HG03039 (cell line): Measurements from ENCODE around the gene LRTM1.

Experiments
- ATAC-seq: cut with Tn5 transposase; IDR thresholded peaks from one replicate; pipeline ENCODE4 v1.9.1; 2021; ENCODE audit warnings: mild to moderate bottlenecking, moderate library complexity; ENCODE audit not compliant: unreplicated experiment

The LRTM1 gene

DNA sequence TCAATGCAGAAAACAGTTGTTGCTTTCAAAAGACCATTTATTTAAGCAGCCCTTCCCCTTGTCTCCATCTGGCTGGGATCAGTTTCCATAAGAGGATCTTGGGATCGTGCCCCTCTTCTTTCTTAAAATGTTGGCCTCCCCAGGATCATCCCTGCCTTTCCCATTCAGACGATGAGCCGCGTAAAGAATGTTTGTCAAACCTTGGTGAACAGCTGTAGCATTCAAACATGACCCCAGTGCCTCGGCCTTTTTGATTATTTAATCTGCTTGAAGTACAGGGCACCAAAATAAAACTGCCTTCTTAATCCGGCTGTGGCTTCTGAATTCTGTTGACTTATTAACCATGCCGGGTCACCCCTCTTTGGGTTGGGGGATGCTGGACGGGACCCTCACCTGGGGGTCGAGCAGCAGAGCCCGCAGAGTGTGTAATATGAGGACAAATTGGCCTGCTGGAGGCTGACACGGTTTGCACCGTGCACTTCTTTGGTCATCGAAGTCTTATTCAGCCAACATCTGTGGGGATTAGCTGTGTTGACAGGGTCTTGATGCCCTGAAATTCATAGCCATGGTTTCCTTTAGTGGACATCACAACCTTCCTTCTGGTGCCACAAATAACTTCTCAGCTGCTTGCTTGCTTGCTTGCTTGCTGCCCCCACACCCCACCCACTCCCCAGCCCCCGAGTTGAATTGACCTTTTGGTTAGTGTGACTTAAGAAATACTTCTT lies at the start of gene LRTM1:
Gene LRTM1 (minus strand): TSS at position 14 of the 725 bp plus-strand sequence. CDS start 148 bp downstream, outside the sequence.
- ATAC-seq, result no peak

- ATAC-seq, result no peak
These were observed 49.6 kb upstream of the LRTM1 start for GRCh38 chr3:54977439-54977838.

DNA sequence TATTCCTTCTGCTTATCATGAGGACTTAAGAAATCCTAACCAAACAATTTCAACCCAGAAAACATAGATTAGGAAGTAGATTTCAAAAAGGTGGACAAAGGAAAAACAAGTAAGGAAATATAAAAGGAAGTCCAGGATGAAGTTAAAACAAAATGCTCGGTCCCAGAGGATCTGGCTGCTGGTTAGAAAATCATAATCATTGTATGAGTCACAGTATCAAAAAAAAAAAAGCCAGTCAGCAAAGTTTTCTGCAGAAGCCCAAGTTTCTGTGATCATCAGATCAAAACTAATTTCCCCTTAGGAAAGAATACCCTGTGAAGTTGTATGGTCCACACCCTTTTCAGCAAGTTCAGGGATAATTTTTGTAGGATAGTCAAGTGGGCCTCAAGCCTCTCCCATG lies 43.0 kb upstream of the LRTM1 start:
- no peak for ATAC-seq

- ATAC-seq, result no peak
These were observed 41.8 kb upstream of the LRTM1 start for GRCh38 chr3:54969652-54970051.

- ATAC-seq, result no peak
These were observed 40.8 kb upstream of the LRTM1 start for GRCh38 chr3:54968546-54969172.

DNA sequence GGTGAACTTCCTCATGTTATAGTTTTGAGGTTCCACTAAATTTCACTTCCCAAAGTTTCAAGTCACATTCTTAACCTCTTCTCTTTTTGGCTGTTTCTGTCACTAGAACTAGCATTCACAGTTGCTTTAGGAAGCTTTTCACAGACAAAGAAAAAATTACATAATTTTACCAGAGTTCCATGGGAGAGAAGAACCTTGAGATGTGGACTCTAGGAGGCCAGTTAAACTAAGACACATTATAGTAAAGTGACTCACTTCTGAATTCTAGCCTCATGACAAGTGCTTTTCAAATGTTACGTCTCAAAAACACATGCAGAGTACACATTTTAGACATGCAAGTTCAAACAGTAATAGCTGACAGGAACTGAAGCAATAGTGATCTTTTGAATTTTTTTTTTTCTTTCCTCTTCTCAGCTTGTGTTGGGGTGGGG lies 39.9 kb upstream of the LRTM1 start:
- ATAC-seq, result no peak

- ATAC-seq, result no peak
These were observed 39.1 kb upstream of the LRTM1 start for GRCh38 chr3:54966979-54967378.

GRCh38 chr3:54965746-54966145 lies 37.9 kb upstream of the LRTM1 start:
- no peak for ATAC-seq

DNA sequence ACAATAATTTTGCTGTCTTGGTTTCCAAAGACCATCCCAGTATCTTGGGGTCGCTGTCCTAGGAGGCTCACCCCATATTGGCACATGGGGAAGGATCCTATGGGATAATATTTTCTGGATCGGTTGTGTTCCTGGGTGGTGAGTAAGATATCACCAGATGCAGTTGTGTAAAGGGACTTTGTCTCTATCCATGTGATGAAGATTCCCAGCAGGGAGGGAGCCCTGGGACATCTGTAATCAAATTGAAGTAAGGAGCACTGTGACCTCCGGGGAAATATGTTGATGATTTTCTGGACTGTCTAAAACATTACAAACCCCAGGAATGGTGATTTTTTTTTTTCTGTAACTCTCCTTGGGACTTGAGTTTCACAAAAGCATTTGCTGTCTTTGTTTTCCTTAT lies 36.2 kb upstream of the LRTM1 start:
- no peak for ATAC-seq

DNA sequence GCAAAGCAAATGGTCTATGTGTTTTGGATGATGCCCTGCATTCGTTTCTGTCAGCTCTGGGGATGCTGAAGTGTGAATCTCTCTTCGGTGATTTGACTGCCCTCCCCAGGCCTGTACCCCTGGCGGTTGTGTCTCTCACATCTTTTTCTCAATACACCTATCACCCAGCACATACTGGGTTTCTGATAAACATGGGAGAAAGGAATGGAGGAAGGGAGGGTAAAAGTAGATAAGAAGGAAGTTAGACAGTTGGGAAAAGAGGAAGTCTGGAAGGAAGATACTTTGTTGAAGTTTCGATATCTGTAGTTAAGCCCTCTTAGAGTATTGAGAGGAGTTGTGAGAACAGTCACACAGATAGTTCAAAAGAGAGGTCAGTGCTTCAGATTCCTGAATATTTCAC lies 35.8 kb upstream of the LRTM1 start:
- no peak for ATAC-seq

- ATAC-seq, result no peak
These were observed 34.3 kb upstream of the LRTM1 start for GRCh38 chr3:54962200-54962599.

DNA sequence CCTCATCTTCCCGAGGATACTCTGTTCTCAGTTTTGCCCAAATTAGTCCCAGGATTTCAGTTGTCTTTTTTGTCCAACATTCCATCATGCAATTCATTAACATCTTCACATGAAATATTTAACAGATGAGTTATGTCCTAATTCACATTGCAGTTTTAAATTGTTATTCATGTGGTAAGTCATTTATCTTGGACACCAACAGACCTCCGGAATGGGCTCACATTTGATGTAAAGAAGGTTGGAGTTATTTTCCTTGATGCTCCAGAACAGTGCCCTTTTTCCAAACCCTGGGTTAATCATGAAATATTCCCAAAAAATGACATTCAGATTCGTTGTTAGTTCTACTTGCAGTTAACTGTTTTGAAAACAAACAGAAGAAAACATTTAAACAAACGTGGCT lies 32.8 kb upstream of the LRTM1 start:
- ATAC-seq, result no peak

DNA sequence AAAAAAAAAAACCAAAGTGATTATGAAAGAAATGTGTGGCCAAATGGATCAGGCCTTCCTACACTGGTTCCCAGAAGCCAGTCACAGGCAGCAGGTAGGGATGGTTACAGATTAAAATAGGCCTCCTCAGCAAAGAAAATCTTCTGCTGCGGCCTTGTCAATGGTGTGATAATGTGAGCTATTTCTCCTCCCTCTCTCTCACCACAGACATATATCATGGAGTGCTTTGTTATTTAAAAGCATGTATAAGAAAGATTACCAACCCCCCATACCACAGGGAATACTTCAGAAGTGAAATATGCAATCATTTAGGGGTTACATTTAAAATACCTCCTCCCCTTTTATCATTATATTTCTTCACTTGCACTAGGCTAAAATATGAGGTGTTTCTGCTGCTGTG lies 32.2 kb upstream of the LRTM1 start:
- ATAC-seq, result no peak

DNA sequence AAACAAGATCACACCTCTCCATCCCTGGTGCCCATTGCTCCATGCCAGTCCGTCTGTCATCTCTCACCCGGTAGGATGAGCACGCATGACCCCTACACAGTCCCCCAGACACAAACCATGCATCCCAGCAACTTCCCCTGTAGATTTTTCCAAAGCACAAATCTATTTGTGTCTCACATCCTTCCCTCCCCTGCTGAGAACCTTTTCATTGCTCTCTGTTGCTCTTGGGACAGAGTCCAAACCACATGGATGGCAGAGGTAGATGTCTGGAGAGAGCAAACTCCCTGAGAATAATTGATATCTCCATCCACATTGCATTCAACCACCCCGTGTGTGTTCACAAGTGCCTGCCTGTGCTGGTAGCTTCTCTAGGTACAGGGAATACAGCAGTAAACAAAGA lies 29.9 kb upstream of the LRTM1 start:
- no peak for ATAC-seq

DNA sequence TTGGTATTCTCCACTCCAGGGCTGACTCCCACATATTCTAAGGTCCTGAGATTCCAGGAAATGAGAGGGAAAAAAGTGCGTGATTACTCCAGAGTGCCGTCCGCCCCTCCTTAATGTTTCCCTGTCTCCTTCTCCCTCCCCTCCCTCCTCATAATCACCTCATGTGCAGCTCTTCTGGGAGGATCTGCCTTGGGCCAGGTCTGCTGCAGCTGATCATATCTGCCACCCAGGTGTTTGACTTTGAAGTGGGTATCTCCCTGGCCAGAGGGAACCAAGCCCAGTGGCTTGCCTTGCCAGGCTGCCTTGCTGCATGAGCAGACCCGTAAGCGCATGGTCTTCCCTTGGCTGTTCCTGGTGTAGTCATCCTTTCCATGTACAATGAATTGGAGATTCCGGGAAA lies 28.1 kb upstream of the LRTM1 start:
- no peak for ATAC-seq

DNA sequence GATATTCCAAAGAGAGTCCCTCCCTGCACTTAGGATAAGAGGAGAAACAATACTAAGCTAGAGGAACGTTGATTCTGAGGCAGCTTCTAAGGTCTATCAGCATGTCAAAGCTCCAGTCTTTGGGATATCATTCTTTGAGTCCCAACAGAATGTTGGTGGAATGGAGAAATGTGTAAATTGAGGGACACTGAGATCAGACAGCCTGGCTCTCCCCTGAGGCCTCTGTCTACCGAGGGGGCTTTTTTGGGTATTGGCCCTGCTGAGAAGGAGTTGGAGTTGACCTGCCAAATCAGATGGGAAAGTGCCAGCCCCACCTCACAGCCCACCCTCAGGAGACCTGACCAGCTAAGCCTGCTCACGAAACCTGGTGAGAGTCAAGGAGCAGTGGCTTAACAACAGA lies 27.6 kb upstream of the LRTM1 start:
- no peak for ATAC-seq

DNA sequence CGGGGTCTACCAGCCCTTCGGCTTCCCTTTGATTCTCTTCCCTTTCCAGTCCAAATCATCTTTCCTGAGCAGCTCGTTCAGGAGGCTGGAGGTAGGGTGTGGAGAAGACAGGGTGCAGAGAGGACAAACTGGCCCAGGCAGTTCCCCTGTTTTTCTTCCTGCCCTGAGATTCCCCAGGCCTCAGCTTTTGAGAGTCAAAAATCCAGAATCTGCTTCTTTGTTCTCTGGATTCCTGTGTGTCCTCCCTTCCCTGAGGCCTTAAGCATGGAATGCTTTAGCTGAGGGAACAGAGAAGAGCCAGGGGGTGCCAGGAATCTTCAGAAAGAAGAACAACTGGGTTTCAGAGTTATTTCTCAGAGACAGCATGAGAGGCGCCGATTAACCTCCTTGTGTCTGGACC lies 26.7 kb upstream of the LRTM1 start:
- ATAC-seq, result no peak

- ATAC-seq, result no peak
These were observed 26.2 kb upstream of the LRTM1 start for GRCh38 chr3:54954022-54954421.

- ATAC-seq, result no peak
These were observed 23.5 kb upstream of the LRTM1 start for GRCh38 chr3:54951405-54951804.

GRCh38 chr3:54950391-54951003 lies 22.6 kb upstream of the LRTM1 start:
- ATAC-seq, result no peak

GRCh38 chr3:54949491-54950044 lies 21.7 kb upstream of the LRTM1 start:
- ATAC-seq, result no peak
